Loucy (cell line): Measurements from ENCODE around the gene HEATR5B.

Source experiments
- H2AFZ ChIP-seq: fragments of 200-600 bp; sonication (generic); 2 replicates; pipeline ENCODE4 v1.6.0; 2016; ENCODE audit warnings: antibody characterized with exemption, mild to moderate bottlenecking, low read length, moderate library complexity
- H3F3A ChIP-seq: fragments of 200-600 bp; 2 replicates; pipeline ENCODE4 v1.6.0; 2016; ENCODE audit warnings: antibody characterized with exemption, low read depth, mild to moderate bottlenecking
- H3K27me3 ChIP-seq: fragments of 200-600 bp; sonication (generic); 2 replicates; pipeline ENCODE4 v1.6.1; 2014; ENCODE audit warnings: low read length, mild to moderate bottlenecking; ENCODE audit not compliant: insufficient read depth, poor library complexity, severe bottlenecking
- H3K36me3 ChIP-seq: fragments of 200-600 bp; sonication (generic); 2 replicates; pipeline ENCODE4 v1.6.1; 2016; ENCODE audit warnings: low read length; ENCODE audit not compliant: insufficient read depth
- H3K4me1 ChIP-seq: fragments of 200-600 bp; sonication (generic); 2 replicates; pipeline ENCODE4 v1.5.1; 2014; ENCODE audit warnings: low read length, mild to moderate bottlenecking; ENCODE audit not compliant: insufficient read depth, poor library complexity, severe bottlenecking
- H3K4me2 ChIP-seq: fragments of 200-600 bp; sonication (generic); 2 replicates; pipeline ENCODE4 v1.6.0; 2014; ENCODE audit warnings: antibody characterized with exemption, low read length, low read depth, mild to moderate bottlenecking; ENCODE audit not compliant: poor library complexity, severe bottlenecking
- H3K4me3 ChIP-seq: fragments of 200-600 bp; sonication (generic); 2 replicates; pipeline ENCODE4 v1.5.1; 2014; ENCODE audit warnings: low read length, mild to moderate bottlenecking, mixed read lengths; ENCODE audit not compliant: poor library complexity, severe bottlenecking
- H3K79me2 ChIP-seq: fragments of 200-600 bp; sonication (generic); 2 replicates; pipeline ENCODE4 v1.6.1; 2014; ENCODE audit warnings: low read length; ENCODE audit not compliant: insufficient read depth
- H3K9ac ChIP-seq: fragments of 200-600 bp; sonication (generic); 2 replicates; pipeline ENCODE4 v1.6.0; 2014; ENCODE audit warnings: mild to moderate bottlenecking, low read depth, low read length, moderate library complexity; ENCODE audit not compliant: poor library complexity, severe bottlenecking
- H3K9me2 ChIP-seq: fragments of 200-600 bp; sonication (generic); replicated peaks from 2 replicates; pipeline ENCODE4 v1.6.1; 2016; ENCODE audit warnings: low read depth, low read length, mixed read lengths
- H3K9me3 ChIP-seq: fragments of 200-600 bp; sonication (generic); 2 replicates; pipeline ENCODE4 v1.6.1; 2014; ENCODE audit warnings: mild to moderate bottlenecking, antibody characterized with exemption, low read length, low read depth; ENCODE audit not compliant: insufficient read depth
- H4K20me1 ChIP-seq: fragments of 200-600 bp; sonication (generic); 2 replicates; pipeline ENCODE4 v1.6.0; 2014; ENCODE audit warnings: antibody characterized with exemption, low read length, mild to moderate bottlenecking; ENCODE audit not compliant: insufficient read depth, poor library complexity, severe bottlenecking
- EZH2phosphoT487 ChIP-seq: fragments of 200-600 bp; IDR thresholded peaks from 2 replicates; pipeline ENCODE4 v1.6.1; 2018; ENCODE audit warnings: antibody characterized with exemption, mild to moderate bottlenecking, moderate library complexity, borderline replicate concordance
- TF ChIP-seq, protein P1 (sequence below): fragments of 200-600 bp; sonication (generic); conservative IDR thresholded peaks from 2 replicates; pipeline ENCODE4 v1.5.1; 2014; ENCODE audit warnings: mild to moderate bottlenecking, antibody characterized with exemption, low read length

HEATR5B gene

GRCh38 chr2:37059841-37060240 lies 24.3 kb downstream of the HEATR5B start:
- H3K4me3 ChIP-seq: no peak overlapping the region
- no peaks in the 10 kb centered on the region for H3K9me3 ChIP-seq
- no peaks in the 10 kb centered on the region for H3K27me3 ChIP-seq
- TF ChIP-seq, protein P1, sequence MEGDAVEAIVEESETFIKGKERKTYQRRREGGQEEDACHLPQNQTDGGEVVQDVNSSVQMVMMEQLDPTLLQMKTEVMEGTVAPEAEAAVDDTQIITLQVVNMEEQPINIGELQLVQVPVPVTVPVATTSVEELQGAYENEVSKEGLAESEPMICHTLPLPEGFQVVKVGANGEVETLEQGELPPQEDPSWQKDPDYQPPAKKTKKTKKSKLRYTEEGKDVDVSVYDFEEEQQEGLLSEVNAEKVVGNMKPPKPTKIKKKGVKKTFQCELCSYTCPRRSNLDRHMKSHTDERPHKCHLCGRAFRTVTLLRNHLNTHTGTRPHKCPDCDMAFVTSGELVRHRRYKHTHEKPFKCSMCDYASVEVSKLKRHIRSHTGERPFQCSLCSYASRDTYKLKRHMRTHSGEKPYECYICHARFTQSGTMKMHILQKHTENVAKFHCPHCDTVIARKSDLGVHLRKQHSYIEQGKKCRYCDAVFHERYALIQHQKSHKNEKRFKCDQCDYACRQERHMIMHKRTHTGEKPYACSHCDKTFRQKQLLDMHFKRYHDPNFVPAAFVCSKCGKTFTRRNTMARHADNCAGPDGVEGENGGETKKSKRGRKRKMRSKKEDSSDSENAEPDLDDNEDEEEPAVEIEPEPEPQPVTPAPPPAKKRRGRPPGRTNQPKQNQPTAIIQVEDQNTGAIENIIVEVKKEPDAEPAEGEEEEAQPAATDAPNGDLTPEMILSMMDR: no peak
- TF ChIP-seq EZH2phosphoT487: no peak
- H3K9me2 ChIP-seq: no peaks in the 10 kb centered on the region
- H3K79me2 ChIP-seq: no peaks in the 10 kb centered on the region
- peaks cover 67% of the 10 kb centered on the region for H3K36me3 ChIP-seq
- H3K9ac ChIP-seq: no peak overlapping the region
- H3F3A ChIP-seq: no peaks in the 10 kb centered on the region
- no peaks in the 10 kb centered on the region for H4K20me1 ChIP-seq
- no peaks in the 10 kb centered on the region for H3K4me1 ChIP-seq
- H2AFZ ChIP-seq: no peak overlapping the region
- no peak overlapping the region for H3K4me2 ChIP-seq

DNA sequence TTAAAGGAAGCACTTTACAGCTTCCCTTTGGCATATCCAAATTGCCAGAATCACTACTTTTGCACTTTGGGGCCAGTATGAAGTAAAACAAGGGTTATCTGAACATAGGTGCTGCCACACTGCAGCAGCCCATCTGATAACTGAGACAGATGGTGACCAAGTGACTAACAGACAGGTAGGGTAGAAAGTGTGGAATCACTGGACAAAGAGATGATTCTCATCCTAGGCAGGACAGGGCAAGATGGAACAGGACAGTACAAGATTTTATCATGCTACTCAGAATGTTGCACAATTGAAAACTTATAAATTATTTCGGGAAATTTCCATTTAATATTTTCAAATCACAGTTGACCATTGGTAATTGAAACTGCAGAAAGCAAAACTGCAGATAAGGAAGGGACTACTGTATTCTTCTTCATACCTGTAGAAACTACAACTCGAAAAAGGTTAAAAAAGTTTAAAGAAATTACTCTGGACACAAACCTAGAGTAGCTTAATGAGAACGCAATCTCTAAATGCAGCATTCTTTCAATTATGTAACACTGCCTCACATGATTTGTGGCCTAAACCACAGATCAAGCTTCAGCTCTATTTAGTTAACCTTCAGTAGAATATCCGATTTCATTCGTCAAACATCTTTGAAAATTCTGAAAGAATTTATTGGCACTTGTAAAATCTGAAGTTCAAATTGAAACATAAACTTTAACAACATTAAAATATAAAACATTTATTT lies 31.4 kb downstream of the HEATR5B start:
- Histone ChIP-seq H3K9me3 (no peaks in the 10 kb centered on the region), H3K9me2 (no peaks in the 10 kb centered on the region), H3K9ac (no peak overlapping the region), H3F3A (no peaks in the 10 kb centered on the region), H3K4me2 (no peak overlapping the region), H3K4me3 (no peak overlapping the region), H3K27me3 (no peaks in the 10 kb centered on the region), H4K20me1 (no peaks in the 10 kb centered on the region), H3K36me3 (peaks cover 43% of the 10 kb centered on the region), H2AFZ (no peak overlapping the region), H3K4me1 (no peaks in the 10 kb centered on the region), H3K79me2 (no peaks in the 10 kb centered on the region)
- TF ChIP-seq, protein P1: no peak
- no peak for TF ChIP-seq EZH2phosphoT487

- Histone ChIP-seq H3K79me2 (no peaks in the 10 kb centered on the region), H3K4me3 (no peak overlapping the region), H3K27me3 (no peaks in the 10 kb centered on the region), H3K4me2 (no peak overlapping the region), H3K4me1 (no peaks in the 10 kb centered on the region), H2AFZ (no peak overlapping the region), H3K9me3 (no peaks in the 10 kb centered on the region), H3K9ac (no peak overlapping the region), H3F3A (no peaks in the 10 kb centered on the region), H4K20me1 (no peaks in the 10 kb centered on the region), H3K36me3 (peaks cover 12% of the 10 kb centered on the region; the same call in 1 of the 2 replicates), H3K9me2 (no peaks in the 10 kb centered on the region)
- TF ChIP-seq, protein P1: no peak
- no peak for TF ChIP-seq EZH2phosphoT487
Observed at GRCh38 chr2:37039580-37039979, 44.6 kb downstream of the HEATR5B start.
